HFF-Myc (cell line): ENCODE data around the gene SRSF12.
"Not testable (repeated sequence)": the region's sequence is repeated elsewhere in the genome, so short reads cannot be mapped to it uniquely, and the experiment has no call there.

Source experiments
- DNase-seq: peaks from one replicate; pipeline ENCODE4 v3.0.0-alpha.2; 2011; ENCODE audit warnings: low read depth; ENCODE audit errors: extremely low read depth
- H3K4me3 ChIP-seq: replicated peaks from 2 replicates; pipeline ENCODE4 v1.5.1; 2011; ENCODE audit warnings: low read depth, mild to moderate bottlenecking, control low read depth, low read length
- TF ChIP-seq, protein P1 (sequence below): IDR thresholded peaks from 2 replicates; pipeline ENCODE4 v1.5.1; 2012; ENCODE audit warnings: mild to moderate bottlenecking, low read depth, low read length, control low read depth; ENCODE audit errors: missing control alignments

Gene SRSF12

DNA sequence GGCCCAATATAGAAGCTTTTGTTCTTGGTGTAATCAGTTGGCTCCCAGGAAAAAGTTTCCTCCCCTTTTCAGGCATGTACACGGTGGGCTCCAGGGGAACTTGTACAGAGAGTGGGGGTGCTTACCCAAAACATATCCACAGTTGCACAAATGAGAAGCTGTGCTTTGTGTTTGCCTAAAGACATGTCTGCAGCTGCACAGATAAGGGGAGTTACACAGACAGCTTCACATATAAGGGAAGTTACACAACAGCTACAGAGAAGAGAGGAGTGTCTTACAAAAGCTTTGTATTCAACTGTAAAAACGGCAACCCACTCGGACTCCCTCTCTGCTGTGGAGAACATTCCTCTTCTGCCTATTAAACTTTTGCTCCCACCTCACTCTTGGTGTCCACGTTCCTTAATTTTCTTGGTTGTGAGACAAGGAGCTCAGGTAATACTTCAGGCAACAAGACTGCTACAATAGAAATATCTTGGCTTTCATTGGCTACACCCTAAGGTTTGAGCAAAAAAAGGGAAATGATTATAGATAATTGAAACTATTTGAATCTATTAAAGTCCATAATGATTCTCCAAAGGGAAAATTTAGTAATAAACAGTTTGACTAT is 44.8 kb downstream of the SRSF12 start:
- no peak for DNase-seq
- H3K4me3 ChIP-seq: no peak overlapping the region
- TF ChIP-seq, protein P1, sequence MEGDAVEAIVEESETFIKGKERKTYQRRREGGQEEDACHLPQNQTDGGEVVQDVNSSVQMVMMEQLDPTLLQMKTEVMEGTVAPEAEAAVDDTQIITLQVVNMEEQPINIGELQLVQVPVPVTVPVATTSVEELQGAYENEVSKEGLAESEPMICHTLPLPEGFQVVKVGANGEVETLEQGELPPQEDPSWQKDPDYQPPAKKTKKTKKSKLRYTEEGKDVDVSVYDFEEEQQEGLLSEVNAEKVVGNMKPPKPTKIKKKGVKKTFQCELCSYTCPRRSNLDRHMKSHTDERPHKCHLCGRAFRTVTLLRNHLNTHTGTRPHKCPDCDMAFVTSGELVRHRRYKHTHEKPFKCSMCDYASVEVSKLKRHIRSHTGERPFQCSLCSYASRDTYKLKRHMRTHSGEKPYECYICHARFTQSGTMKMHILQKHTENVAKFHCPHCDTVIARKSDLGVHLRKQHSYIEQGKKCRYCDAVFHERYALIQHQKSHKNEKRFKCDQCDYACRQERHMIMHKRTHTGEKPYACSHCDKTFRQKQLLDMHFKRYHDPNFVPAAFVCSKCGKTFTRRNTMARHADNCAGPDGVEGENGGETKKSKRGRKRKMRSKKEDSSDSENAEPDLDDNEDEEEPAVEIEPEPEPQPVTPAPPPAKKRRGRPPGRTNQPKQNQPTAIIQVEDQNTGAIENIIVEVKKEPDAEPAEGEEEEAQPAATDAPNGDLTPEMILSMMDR: no peak

DNA sequence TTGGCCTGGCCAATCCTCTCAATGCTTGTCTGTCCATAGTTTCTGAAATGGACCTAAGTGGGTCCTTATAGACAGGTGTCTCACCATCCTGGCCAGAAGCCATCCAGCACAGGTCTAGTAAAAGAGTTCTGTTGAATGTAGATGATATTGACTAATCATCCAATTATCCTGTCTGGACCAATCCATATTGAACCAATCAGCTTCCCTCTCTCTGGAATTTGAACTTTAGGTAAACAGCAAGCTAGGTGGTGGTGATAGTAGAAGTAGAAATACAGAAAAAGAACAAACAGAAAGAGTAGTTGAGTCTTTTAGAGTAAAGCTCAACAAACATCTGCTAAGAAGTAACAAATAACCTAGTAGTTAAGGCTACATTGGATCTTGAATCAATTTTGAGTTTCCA is 46.8 kb downstream of the SRSF12 start:
- DNase-seq: no peak

DNA sequence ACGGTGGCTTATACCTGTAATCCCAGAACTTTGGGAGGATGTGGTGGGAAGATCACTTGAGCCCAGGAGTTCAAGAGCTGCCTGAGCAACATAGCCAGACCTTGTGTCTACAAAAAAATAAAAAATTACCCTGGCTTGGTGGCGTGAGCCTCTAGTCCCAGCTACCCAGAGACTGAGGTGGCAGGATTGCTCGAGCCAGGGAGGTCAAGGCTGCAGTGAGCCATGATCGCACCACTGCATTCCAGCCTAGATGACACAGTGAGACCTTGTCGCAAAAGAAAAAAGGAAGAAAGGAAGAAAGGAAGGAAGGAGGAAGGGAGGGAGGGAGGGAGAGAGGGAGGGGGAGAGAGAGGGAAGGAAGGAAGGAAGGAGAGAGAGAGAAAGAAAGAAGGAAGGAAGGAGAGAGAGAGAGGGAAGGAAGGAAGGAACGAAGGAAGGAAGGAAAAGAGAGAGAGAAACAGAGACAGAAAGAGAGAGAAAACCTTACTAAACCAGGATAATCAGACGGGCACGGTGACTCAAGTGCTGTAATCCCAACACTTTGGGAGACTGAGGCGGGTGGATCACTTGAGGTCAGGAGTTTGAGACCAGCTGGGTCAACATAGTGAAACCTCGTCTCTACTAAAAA is 48.2 kb downstream of the SRSF12 start:
- no peak overlapping the region for H3K4me3 ChIP-seq
- TF ChIP-seq, protein P1: no peak
- no peak for DNase-seq

More for the DNA sequence above, 46.8 kb downstream of the SRSF12 start:
- H3K4me3 ChIP-seq: no peak overlapping the region
- TF ChIP-seq, protein P1: no peak

DNA sequence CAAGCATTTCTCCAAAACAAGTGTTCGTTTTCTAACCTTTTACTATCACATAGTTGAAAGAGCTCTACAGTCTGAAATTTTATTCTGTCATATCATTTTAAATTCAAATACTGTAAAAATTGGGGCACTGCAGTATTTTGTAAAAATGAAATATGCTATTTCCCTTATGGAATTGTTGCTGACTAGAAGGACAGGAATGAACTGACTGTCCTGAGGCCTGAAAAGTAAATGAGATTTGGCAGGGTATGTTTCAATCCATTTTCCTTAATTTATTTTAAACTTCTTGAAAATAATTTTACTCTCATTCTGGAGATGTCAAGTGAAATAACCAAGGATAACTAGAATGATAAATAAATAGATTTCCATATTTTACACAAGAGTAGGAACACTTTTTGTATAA is 49.2 kb downstream of the SRSF12 start:
- TF ChIP-seq, protein P1: no peak
- H3K4me3 ChIP-seq: no peak overlapping the region
- no peak for DNase-seq

DNA sequence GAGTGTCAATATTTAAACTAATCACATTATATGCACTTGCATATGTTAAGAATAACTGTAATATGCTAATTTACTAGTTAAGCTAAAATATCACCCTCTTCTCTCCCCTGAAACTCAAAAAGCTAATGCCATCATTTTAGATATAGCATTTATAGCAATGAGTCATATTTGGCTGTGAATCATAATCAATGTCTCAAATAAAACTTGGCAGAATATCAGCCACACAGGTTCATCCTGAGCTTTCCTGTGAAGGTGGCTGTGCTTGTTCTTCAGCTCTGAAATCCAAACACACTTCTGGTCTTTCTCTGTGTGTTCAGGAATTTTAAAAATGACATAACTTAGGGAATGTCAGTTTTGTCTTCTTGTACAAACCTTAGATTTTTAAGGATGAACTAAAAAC is 50.1 kb downstream of the SRSF12 start:
- TF ChIP-seq, protein P1: no peak
- no peak for DNase-seq
- H3K4me3 ChIP-seq: no peak overlapping the region

DNA sequence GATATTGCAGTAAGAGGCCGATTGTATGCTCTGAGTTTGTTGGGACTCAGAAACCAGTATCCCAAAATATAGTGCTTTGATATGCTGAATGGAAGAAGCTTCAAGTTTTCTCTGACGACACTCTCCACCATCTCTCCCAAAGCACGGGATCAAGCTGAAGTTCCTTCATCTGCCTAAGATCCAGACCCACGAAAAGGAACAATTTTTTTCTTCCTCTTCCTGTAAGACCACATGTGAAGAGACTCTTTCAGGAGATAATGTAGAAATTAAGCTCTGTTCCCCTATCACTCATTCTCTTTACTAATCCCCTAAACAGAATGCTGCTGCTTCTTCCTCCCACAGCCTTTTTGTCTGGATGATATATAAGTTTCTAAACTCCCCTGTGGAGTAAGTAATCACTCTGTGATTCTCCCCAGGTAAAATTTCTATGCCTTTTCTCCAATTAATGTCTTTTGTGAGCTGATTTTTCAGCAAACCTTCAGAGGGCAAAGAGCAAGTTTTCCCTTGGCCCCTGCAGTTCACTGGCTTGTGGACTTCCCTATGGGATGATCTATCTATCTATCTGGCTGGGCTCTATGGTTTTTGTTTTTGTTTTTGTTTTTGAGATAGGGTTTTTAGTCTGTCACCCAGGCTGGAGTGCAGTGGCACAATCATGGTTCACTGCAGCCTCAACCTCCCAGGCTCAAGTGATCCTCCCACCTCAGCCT is 50.8 kb downstream of the SRSF12 start:
- H3K4me3 ChIP-seq: no peak overlapping the region
- DNase-seq: no peak
- TF ChIP-seq, protein P1: no peak

DNA sequence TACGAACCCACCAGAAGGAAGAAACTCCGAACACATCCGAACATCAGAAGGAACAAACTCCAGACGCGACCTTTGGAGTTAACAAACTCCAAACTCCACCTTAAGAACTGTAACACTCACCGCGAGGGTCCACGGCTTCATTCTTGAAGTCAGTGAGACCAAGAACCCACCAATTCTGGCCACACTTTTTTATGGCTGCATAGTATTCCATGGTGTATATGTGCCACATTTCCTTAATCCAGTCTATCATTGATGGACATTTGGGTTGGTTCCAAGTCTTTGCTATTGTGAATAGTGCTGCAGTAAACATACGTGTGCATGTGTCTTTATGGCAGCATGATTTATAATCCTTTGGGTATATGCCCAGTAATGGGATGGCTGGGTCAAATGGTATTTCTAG is 51.8 kb downstream of the SRSF12 start:
- not testable (repeated sequence) for H3K4me3 ChIP-seq, DNase-seq

DNA sequence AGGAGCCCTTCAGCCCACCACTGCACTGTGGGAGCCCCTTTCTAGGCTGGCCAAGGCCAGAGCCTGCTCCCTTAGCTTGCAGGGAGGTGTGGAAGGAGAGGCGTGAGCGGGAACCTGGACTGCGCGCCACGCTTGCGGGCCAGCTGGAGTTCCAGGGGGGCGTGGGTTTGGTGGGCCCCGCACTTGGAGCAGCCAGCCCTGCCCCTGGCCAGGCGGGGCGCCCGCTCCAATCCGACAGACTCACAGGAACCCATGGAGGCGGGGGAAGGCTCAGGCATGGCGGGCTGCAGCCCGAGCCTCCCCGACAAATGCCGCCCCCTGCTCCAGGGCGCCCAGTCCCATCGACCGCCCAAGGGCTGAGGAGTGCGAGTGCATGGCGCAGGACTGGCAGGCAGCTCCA is 52.9 kb downstream of the SRSF12 start:
- H3K4me3 ChIP-seq, DNase-seq: not testable (repeated sequence)
